CD4-positive, alpha-beta T cell treated with Interleukin-15 for 1 hour (primary cell): Measurements from ENCODE around the gene ABCC1.
"Not testable (repeated sequence)": the region's sequence is repeated elsewhere in the genome, so short reads cannot be mapped to it uniquely, and the experiment has no call there.

ENCODE experiments used
- DNase-seq: peaks from one replicate; pipeline ENCODE4 v3.0.0-alpha.2; 2020

Gene ABCC1

GRCh38 chr16:16092925-16093627, 143.7 kb downstream of the ABCC1 start:
- no peak for DNase-seq

GRCh38 chr16:16093628-16094332, 144.4 kb downstream of the ABCC1 start:
- DNase-seq = no peak

GRCh38 chr16:16095646-16096045, 146.2 kb downstream of the ABCC1 start:
- DNase-seq = no peak

GRCh38 chr16:16096121-16096857, 146.9 kb downstream of the ABCC1 start:
- no peak for DNase-seq

DNA sequence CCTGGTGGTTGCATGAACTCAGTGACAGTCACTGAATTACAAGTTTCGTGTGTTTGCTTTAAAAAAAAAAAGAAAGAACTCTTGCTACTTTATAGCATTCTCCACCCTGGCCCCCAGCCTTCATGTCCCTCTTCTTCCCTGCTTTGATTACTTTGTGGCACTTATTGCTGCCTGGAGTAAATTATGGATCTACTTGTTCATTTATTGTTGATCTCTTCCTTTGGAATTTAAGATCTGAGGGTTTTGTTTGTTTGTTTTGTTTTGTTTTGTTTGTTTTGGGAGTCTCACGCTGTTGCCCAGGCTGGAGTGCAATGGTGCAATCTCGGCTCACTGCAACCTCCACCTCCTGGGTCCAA, 147.4 kb downstream of the ABCC1 start:
- DNase-seq = no peak

- no peak for DNase-seq
These were observed 149.9 kb downstream of the ABCC1 start for GRCh38 chr16:16099320-16099719.

GRCh38 chr16:16100631-16101030, 151.2 kb downstream of the ABCC1 start:
- DNase-seq = no peak

GRCh38 chr16:16101585-16101984, 152.2 kb downstream of the ABCC1 start:
- DNase-seq = no peak

GRCh38 chr16:16102738-16103137, 153.3 kb downstream of the ABCC1 start:
- no peak for DNase-seq

- not testable (repeated sequence) for DNase-seq
These were observed 154.9 kb downstream of the ABCC1 start for GRCh38 chr16:16104132-16104803.

GRCh38 chr16:16104804-16105141, 155.4 kb downstream of the ABCC1 start:
- not testable (repeated sequence) for DNase-seq

DNA sequence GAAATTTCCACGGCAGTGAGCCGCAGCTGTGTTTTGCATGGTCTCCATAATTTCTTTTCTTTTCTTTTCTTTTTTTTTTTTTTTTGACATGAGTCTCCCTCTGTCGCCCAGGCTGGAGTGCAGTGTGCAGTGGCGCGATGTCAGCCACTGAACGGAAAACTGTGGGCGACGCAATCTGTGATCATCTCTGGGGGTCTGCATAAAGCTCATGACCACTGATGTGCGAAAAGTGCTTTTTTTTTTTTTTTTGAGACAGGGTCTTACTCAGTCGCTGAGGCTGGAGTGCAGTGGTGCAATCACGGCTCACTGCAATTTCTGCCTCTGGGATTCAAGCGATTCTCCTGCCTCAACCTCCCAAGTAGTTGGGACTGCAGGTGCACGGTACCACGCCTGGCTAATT, 156.2 kb downstream of the ABCC1 start:
- DNase-seq = no peak

DNA sequence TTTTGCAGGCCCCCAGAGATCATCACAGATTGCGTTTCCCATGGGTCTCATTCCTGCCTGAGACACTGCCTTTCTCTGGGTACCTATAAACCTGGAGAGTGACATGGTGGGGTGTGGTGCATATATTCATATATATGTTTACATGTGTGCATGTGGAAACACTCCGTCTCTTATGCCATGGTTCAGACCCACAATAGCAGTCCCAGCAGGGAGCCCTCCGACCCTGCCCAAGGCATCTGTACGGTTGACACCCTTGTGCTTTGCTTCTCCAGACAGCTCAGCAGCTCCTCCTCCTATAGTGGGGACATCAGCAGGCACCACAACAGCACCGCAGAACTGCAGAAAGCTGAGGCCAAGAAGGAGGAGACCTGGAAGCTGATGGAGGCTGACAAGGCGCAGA, 157.1 kb downstream of the ABCC1 start:
- no peak for DNase-seq

DNA sequence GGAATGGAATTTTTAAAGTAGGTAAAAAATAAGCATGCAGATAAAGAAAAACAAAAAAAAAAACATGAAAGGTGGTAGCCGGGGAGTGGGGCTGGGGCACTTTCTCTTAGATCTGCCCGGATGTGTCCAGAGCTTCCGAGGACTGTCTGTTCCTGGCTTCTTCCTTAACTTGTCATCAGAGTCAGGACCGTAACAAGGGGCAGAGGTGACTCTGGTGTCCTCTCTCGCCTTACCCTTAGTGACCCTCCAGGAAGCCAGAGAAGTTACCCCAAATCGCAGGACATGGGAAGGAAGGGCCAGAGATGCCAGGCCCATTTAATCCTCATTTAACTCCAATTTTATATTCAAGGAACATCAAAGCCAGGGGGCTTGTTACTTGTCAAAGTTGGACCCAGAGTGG, 158.4 kb downstream of the ABCC1 start:
- DNase-seq = no peak

DNA sequence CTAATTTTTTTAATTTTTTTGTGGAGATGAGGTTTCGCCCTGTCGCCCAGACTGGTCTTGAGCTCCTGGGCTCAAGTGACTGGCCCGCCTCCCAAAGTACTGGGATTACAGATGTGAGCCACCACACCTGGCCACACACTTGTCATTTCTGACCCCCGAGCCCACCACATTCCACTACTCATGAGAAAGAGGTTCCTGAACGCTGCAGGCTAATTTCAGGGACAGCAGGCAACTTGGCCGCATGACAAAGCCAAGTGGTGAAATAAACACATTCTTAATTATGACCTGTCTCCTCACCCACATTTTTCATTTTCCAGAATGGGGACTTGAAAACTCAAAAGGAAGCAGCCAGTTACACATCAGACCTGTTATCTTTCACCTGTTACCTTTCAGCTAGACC, 159.3 kb downstream of the ABCC1 start:
- no peak for DNase-seq

- no peak for DNase-seq
These were observed 160.2 kb downstream of the ABCC1 start for GRCh38 chr16:16109453-16110110.

GRCh38 chr16:16110111-16110490, 160.7 kb downstream of the ABCC1 start:
- DNase-seq = no peak

DNA sequence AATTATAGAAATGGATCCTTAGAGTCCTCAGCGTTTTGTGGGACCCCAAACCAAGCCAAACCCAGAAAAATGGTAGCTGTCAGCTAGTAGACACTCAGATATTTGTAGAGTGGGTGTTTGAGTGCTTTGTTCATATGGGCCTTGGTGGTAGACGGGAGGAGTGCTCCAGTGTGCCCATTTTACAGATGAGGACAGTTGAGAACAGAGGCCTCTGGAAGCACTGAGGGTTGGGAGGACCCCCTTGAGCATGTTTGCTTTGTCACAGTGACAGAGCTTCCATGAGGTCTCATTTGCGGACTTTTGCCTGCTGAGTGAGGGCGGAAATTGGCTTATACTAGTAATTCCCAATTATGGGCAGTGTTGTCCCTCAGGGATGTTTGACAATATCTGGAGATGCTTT, 162.2 kb downstream of the ABCC1 start:
- no peak for DNase-seq

GRCh38 chr16:16112450-16113053, 163.1 kb downstream of the ABCC1 start:
- no peak for DNase-seq

DNA sequence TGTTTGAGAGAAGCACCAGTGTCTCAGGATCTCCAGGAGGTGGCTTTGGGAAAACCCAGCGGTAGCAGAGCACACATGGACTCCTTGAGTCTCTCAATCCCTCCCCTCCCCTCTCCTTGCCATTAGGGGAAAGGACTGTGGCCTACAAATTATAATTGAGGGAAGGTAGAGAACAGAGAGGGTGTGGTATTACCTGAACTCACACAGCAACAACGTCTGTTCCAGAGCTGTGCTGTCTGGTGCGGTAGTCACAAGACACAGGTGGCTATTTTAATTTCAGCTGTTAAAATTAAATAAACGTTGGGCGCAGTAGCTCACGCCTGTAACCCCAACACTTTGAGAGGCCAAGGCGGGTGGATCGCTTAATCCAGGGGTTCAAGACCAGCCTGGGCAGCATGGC, 163.7 kb downstream of the ABCC1 start:
- no peak for DNase-seq

- no peak for DNase-seq
These were observed 167.4 kb downstream of the ABCC1 start for GRCh38 chr16:16116841-16117240.

- no peak for DNase-seq
These were observed 168.9 kb downstream of the ABCC1 start for GRCh38 chr16:16118337-16118736.

- no peak for DNase-seq
These were observed 170.6 kb downstream of the ABCC1 start for GRCh38 chr16:16120044-16120381.
